Endodermal cell (in vitro differentiated cells): ENCODE measurements around the gene NTN5. TPM values are rescaled to one million over a fixed set of nuclear protein-coding genes. Genes with fewer than 3 reads are reported as not detected.

Source experiments
- DNase-seq: peaks from one replicate; pipeline ENCODE4 v3.0.0-alpha.2; 2017
- H3K27ac ChIP-seq: 2 replicates; pipeline ENCODE4 v1.5.1; 2013; ENCODE audit warnings: mild to moderate bottlenecking, low read depth, low read length, moderate library complexity
- H3K27me3 ChIP-seq: 2 replicates; pipeline ENCODE4 v1.6.1; 2013; ENCODE audit warnings: mild to moderate bottlenecking, low read length, moderate library complexity; ENCODE audit not compliant: insufficient read depth, control insufficient read depth, poor library complexity, severe bottlenecking
- H3K36me3 ChIP-seq: 2 replicates; pipeline ENCODE4 v1.7.0; 2013; ENCODE audit warnings: mild to moderate bottlenecking, low read length, moderate library complexity; ENCODE audit not compliant: control insufficient read depth, insufficient read depth
- H3K4me1 ChIP-seq: one replicate; pipeline ENCODE4 v1.7.0; 2013; ENCODE audit warnings: low read length; ENCODE audit not compliant: control insufficient read depth, insufficient read depth
- H3K4me3 ChIP-seq: 2 replicates; pipeline ENCODE4 v1.5.1; 2013; ENCODE audit warnings: mild to moderate bottlenecking, low read length, moderate library complexity
- H3K9ac ChIP-seq: 2 replicates; pipeline ENCODE4 v1.6.1; 2013; ENCODE audit warnings: mild to moderate bottlenecking, low read length, moderate library complexity; ENCODE audit not compliant: poor library complexity, severe bottlenecking; ENCODE audit errors: extremely low read depth
- H3K9me3 ChIP-seq: 2 replicates; pipeline ENCODE4 v1.6.1; 2013; ENCODE audit warnings: mild to moderate bottlenecking, low read length, moderate library complexity; ENCODE audit not compliant: control insufficient read depth
- H3K27ac Mint-ChIP-seq: 2 replicates; pipeline ENCODE4 v1.8.0; 2020; ENCODE audit warnings: mixed read lengths
- H3K27me3 Mint-ChIP-seq: 2 replicates; pipeline ENCODE4 v1.8.0; 2021; ENCODE audit warnings: mild to moderate bottlenecking, mixed read lengths; ENCODE audit not compliant: insufficient read depth
- H3K36me3 Mint-ChIP-seq: 2 replicates; pipeline ENCODE4 v1.8.0; 2020; ENCODE audit warnings: low read depth, mixed read lengths
- H3K4me1 Mint-ChIP-seq: 2 replicates; pipeline ENCODE4 v1.8.0; 2020; ENCODE audit warnings: mixed read lengths
- H3K4me3 Mint-ChIP-seq: 2 replicates; pipeline ENCODE4 v1.8.0; 2020; ENCODE audit warnings: mild to moderate bottlenecking, moderate library complexity, mixed read lengths
- H3K9me3 Mint-ChIP-seq: 2 replicates; pipeline ENCODE4 v1.8.0; 2020; ENCODE audit warnings: mild to moderate bottlenecking, mixed read lengths
- CTCF ChIP-seq: fragments of 200-600 bp; sonication (generic); conservative IDR thresholded peaks from 2 replicates; pipeline ENCODE4 v1.5.0; 2021; ENCODE audit warnings: antibody characterized with exemption, mild to moderate bottlenecking
- WGBS, 2 experiments: methylation state at CpG; one replicate each; pipeline versions ENCODE4 v1.1.5 to v1.1.7; 2013; ENCODE audit warnings: missing lambda C conversion rate in 2 of 2, mixed read lengths in 1 of 2; ENCODE audit not compliant: insufficient coverage in 1 of 2, insufficient read length in 1 of 2; 5-methylcytosine and 5-hydroxymethylcytosine counted together
- total RNA-seq, 2 donors: library from RNA; stranded (reverse); fragmentation: NEBNext Ultra II Directional in 1 of 2; extraction: Animal tissue kit (Norgen Biotek cat#: 25700) in 1 of 2; gene quantifications; 2 replicates in 1 of 2; 3 replicates in 1 of 2; pipeline ENCODE4 v1.2.1, GENCODE V29; 2021

NTN5 gene
- total RNA-seq, 2 donors from 2014 or later = 1.2 to 1.4 TPM

- Histone ChIP-seq H3K9ac (no peak overlapping the region), H3K36me3 (peaks cover 10% of the 10 kb centered on the region), H3K27ac (no peak overlapping the region), H3K4me1 (peaks cover 24% of the 10 kb centered on the region), H3K4me3 (no peak overlapping the region), H3K27me3 (no peaks in the 10 kb centered on the region), H3K9me3 (no peaks in the 10 kb centered on the region)
- H3K36me3 Mint-ChIP-seq = peaks cover 14% of the 10 kb centered on the region
- no peak overlapping the region for H3K27ac Mint-ChIP-seq
- H3K27me3 Mint-ChIP-seq = no peaks in the 10 kb centered on the region
- H3K4me1 Mint-ChIP-seq = peaks cover 25% of the 10 kb centered on the region
- WGBS, 2 experiments = 95 to 99% methylated on average over 22 to 34 of the region's 34 CpGs
- H3K4me3 Mint-ChIP-seq = no peak overlapping the region
- no peak for DNase-seq
- no peak for TF ChIP-seq CTCF
- no peaks in the 10 kb centered on the region for H3K9me3 Mint-ChIP-seq
These were observed 44.1 kb downstream of the NTN5 start for GRCh38 chr19:48628486-48629296.

DNA sequence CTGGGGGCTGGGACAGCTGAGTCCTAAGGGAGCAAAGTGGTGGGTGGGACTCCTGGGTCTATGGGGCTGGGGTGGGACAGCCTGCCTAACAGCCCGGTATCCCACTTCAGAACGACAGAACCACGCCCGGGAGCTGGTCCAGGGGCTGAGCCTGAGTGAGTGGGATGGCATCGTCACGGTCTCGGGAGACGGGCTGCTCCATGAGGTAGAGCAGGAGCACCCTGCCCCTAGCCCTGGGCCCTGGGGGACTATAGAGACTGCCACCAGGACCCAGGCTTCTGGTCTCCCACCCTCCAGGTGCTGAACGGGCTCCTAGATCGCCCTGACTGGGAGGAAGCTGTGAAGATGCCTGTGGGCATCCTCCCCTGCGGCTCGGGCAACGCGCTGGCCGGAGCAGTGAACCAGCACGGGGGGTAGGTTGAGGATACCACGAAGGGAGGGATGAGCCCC, 44.9 kb downstream of the NTN5 start:
- H3K27ac Mint-ChIP-seq = peak overlapping the region; percentile 91
- H3K36me3 Mint-ChIP-seq = peaks cover 14% of the 10 kb centered on the region
- no peaks in the 10 kb centered on the region for H3K9me3 ChIP-seq
- DNase-seq = no peak
- peaks cover 10% of the 10 kb centered on the region for H3K36me3 ChIP-seq
- no peaks in the 10 kb centered on the region for H3K27me3 ChIP-seq
- no peak overlapping the region for H3K4me3 Mint-ChIP-seq
- no peaks in the 10 kb centered on the region for H3K9me3 Mint-ChIP-seq
- H3K4me1 Mint-ChIP-seq = peaks cover 27% of the 10 kb centered on the region
- H3K27ac ChIP-seq = no peak overlapping the region
- H3K4me3 ChIP-seq = no peak overlapping the region
- peak overlapping the region; percentile 38 for H3K9ac ChIP-seq
- no peaks in the 10 kb centered on the region for H3K27me3 Mint-ChIP-seq
- TF ChIP-seq CTCF = no peak
- peaks cover 20% of the 10 kb centered on the region for H3K4me1 ChIP-seq
- 96% methylated on average over 13 to 17 of the region's 17 CpGs for WGBS, 2 experiments

DNA sequence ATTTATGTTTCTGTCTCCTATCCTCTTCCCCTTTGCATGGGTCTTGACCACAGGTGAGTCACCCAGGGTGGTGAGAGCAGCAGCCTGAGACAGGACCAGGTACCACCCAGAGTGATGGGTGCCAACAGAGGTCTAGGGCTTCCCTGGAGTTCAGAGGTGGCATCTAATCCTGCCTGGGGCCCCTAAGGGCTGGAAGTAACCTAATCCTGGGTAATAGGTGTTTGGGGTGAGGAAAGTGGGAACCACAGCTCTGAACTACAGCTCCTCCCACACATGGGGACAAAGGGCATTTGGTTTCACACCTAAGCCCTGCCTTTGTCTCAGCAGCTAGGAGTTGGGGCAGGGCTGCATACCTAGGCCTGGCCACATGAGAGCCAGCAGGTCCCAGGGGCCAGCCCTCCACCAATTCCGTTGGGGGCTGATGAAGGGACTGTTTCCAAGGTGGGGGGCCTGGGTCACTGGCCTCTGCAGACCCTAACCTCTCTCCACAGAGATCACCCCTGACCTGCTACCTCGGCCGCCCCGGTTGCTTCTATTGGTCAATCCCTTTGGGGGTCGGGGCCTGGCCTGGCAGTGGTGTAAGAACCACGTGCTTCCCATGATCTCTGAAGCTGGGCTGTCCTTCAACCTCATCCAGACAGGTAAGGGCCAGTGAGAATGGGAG, 45.5 kb downstream of the NTN5 start:
- Mint-ChIP-seq H3K27me3 (no peaks in the 10 kb centered on the region), H3K36me3 (peaks cover 11% of the 10 kb centered on the region), H3K9me3 (no peaks in the 10 kb centered on the region), H3K4me3 (peak overlapping the region; percentile 24), H3K27ac (peak overlapping the region; percentile 91), H3K4me1 (peaks cover 27% of the 10 kb centered on the region)
- DNase-seq = peak; percentile 81
- H3K4me1 ChIP-seq = peaks cover 15% of the 10 kb centered on the region
- no peaks in the 10 kb centered on the region for H3K27me3 ChIP-seq
- H3K9ac ChIP-seq = peak overlapping the region; percentile 38
- WGBS, 2 experiments = 83 to 92% methylated on average over 2 to 6 of the region's 6 CpGs
- H3K4me3 ChIP-seq = no peak overlapping the region
- H3K36me3 ChIP-seq = peaks cover 10% of the 10 kb centered on the region
- no peak overlapping the region for H3K27ac ChIP-seq
- H3K9me3 ChIP-seq = no peaks in the 10 kb centered on the region
- TF ChIP-seq CTCF = no peak
